Stimulated activated CD4-positive, alpha-beta T cell treated with anti-CD3 and anti-CD28 coated beads, Interleukin-2, amount 100 ng/mL, for 24 hours (primary cell): ENCODE results near the gene PRR11.
A peak's percentile ranks its signal among the peaks of the same experiment; 100 is the strongest.
"Not testable (repeated sequence)": the region's sequence is repeated elsewhere in the genome, so short reads cannot be mapped to it uniquely, and the experiment has no call there.

Experiments
- DNase-seq, 2 donors: peaks; one replicate each; pipeline ENCODE4 v3.0.0-alpha.2; 2020

PRR11 gene

GRCh38 chr17:59220328-59221158, 65.0 kb downstream of the PRR11 start, which contains the start of gene GDPD1:
Gene GDPD1, plus strand, starts transcription at chr17:59220511. Its CDS starts 99 bp downstream, at chr17:59220610.
- DNase-seq, result peak; percentile 96 to 98

DNA sequence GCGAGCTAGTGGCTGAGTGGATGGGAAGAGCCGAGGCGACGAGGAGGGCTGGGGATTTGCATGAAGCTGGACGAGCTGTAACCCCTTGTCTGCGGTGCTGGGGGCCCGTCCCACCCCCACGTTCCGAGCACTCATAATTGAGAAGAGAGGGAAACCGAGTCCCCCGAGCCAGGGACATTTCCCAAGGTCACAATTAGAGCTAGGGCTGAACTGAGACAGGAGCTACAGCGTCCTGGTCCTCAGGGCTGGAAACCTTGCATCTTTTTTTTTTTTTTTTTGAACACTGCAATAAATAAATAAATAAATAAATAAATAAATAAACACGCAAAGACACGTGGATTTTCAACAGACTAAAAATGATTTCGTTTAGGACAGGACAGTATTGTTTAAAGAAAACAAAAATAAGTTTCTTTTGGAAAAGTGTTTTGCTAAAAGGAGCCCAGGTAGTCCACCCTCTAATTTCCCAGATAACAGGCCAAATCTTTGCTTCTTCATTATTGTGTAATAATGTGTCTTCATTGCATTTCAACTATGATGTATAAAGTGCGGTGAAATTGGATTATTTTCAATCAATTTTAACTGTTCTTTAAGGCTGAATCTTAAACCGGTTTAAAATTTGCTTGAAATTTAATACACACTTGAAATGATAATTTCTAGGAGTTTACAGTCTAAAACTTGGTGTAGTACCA, 65.8 kb downstream of the PRR11 start:
- no peak for DNase-seq

DNA sequence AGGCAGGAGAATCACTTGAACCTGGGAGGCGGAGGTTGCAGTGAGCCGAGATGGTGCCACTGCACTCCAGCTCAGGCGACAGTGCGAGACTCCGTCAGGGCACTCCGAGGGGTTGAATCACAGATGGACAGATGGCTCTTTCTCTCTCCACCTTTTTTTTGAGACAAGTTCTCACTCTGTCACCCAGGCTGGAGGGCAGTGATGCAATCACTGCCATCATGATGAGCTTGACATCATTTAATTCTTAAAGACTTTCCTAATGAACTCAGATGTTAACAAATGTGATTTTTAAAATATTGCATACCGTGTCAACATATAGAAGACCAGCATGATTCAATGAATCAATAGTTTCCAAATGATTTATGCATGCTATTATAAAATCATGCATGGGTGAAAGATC, 68.3 kb downstream of the PRR11 start:
- DNase-seq, result no peak

DNA sequence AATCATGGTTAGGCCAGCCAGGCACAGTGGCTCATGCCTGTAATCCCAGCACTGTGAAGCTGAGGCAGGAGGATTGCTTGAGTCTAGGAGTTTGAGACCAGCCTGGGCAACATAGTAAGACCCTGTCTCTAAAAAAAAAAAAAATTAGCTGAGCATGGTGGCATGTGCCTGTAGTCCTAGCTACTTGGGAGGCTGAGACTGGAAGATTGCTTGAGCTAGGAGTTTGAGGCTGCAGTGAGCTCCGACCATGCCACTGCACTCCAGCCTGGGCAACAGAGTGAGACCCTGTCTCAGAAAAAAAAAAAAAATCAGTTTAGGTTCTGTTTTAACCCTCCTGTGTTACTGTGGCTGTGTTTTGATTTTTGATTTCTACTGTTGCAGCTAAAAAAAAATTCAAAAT, 73.0 kb downstream of the PRR11 start:
- not testable (repeated sequence) for DNase-seq

DNA sequence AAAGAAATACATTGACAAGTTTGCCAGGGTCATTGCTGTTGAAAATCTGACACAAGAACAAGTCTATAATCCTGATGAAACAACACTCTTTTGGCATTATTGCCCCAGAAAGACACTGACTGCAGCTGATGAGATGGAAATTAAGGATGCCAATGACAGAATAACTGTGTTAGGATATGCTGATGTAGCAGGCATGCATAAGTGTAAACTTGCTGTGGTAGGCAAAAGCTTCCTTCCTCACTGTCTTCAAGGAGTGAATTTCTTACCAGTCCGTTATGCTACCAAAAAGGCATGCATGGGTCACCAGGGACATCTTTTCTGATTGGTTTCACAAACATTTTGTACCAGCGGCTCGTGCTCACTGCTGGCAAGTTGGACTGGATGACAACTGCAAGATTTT, 75.2 kb downstream of the PRR11 start:
- DNase-seq, result no peak

GRCh38 chr17:59234631-59235030, 79.1 kb downstream of the PRR11 start:
- DNase-seq, result no peak

DNA sequence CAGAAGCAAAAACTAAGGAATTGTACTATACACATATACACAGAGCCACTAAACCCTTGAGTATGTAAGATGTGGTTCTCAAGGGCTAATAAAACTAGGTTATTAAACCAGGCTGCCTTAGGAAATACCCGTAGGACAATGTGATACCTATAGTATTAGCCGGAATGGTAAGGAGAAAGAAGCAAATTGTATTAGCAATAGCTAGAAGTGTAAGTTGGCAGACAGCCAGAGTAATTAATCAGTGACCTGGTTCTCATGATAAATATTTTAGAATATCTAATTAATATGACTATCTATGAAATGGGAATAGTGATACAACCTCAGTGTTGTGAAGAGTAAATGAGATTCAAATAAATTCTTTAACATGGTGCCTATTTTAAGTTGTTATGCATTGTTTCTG, 83.4 kb downstream of the PRR11 start:
- DNase-seq, result no peak

- DNase-seq, result no peak
Measured at GRCh38 chr17:59244081-59244480, 88.5 kb downstream of the PRR11 start.
